HEK293 (cell line): ENCODE measurements around the gene C11orf86.

Experiments
- YY1 ChIP-seq: fragments of 450-650 bp; formaldehyde crosslinking; IDR thresholded peaks from 2 replicates; pipeline ENCODE4 v1.5.1; 2018; ENCODE audit warnings: missing biosample characterization, missing genetic modification characterization
- TF ChIP-seq, protein P1 (sequence below): fragments of 450-650 bp; formaldehyde crosslinking; IDR thresholded peaks from 2 replicates; pipeline ENCODE4 v1.5.1; 2016; ENCODE audit warnings: missing biosample characterization, missing genetic modification characterization
- TF ChIP-seq, protein P2 (sequence below): IDR thresholded peaks from 2 replicates; pipeline ENCODE4 v1.6.1; 2011; ENCODE audit warnings: mild to moderate bottlenecking, low read depth, low read length, borderline replicate concordance

DNA sequence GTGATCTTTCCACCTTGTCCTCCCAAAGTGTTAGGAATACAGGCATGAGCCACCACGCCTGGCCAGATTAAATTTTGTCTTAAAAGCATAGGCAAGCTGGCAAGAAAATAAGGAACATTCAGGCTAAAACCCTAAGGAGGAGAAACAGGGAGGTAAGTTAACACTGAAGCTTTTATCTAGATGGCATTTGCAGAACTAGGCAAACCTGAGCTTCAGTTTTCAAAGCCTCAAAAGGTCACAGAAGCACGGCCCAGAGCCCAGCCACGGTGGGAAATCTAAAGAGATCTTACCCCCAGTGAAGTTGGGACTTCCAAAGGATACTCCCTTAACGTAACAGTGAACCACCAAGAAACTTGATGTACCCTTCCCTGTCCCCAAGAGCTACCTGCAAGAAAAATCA is 45.4 kb upstream of the C11orf86 start:
- TF ChIP-seq, protein P1, sequence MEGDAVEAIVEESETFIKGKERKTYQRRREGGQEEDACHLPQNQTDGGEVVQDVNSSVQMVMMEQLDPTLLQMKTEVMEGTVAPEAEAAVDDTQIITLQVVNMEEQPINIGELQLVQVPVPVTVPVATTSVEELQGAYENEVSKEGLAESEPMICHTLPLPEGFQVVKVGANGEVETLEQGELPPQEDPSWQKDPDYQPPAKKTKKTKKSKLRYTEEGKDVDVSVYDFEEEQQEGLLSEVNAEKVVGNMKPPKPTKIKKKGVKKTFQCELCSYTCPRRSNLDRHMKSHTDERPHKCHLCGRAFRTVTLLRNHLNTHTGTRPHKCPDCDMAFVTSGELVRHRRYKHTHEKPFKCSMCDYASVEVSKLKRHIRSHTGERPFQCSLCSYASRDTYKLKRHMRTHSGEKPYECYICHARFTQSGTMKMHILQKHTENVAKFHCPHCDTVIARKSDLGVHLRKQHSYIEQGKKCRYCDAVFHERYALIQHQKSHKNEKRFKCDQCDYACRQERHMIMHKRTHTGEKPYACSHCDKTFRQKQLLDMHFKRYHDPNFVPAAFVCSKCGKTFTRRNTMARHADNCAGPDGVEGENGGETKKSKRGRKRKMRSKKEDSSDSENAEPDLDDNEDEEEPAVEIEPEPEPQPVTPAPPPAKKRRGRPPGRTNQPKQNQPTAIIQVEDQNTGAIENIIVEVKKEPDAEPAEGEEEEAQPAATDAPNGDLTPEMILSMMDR (tag by site-specific recombination), result no peak
- TF ChIP-seq YY1 (tag by site-specific recombination), result no peak
- TF ChIP-seq, protein P2, sequence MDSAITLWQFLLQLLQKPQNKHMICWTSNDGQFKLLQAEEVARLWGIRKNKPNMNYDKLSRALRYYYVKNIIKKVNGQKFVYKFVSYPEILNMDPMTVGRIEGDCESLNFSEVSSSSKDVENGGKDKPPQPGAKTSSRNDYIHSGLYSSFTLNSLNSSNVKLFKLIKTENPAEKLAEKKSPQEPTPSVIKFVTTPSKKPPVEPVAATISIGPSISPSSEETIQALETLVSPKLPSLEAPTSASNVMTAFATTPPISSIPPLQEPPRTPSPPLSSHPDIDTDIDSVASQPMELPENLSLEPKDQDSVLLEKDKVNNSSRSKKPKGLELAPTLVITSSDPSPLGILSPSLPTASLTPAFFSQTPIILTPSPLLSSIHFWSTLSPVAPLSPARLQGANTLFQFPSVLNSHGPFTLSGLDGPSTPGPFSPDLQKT, result no peak
